ENCODE results near the gene ABCF1. TPM values are rescaled to one million over a fixed set of nuclear protein-coding genes. Genes with fewer than 3 reads are reported as not detected.

The ABCF1 gene
- total RNA-seq, 4 donors from 2014 or later: 39.0 to 60.8 (median 51.4) TPM

- TF ChIP-seq CTCF (IDR thresholded peaks at IDR 0.05) (no peak), POLR2A (IDR thresholded peaks at IDR 0.05; ENCODE audit: low read depth) (no peak), POLR2AphosphoS5 (IDR thresholded peaks at IDR 0.05) (no peak), EP300 (IDR thresholded peaks at IDR 0.05) (no peak)
- WGBS: 87% methylated on average over 3 of the region's 3 CpGs
- DNase-seq (ENCODE audit: extremely low spot score): no peak
- Histone ChIP-seq H3K27me3 (no peaks in the 10 kb centered on the region), H3K36me3 (peaks cover 9 to 24% (median 22%) of the 10 kb centered on the region in 4 donors), H3K4me1 (peaks cover 11 to 19% (median 16%) of the 10 kb centered on the region in 4 donors), H3K9me3 (no peaks in the 10 kb centered on the region), H3K4me3 (no peak overlapping the region), H3K27ac (replicated peaks in 1 of 4) (no peak overlapping the region)
- intact Hi-C loops (cut with DNase I): no loop called here
These were observed 10.3 kb upstream of the ABCF1 start for GRCh38 chr6:30560930-30561329.

- Histone ChIP-seq H3K36me3 (peaks cover 9 to 24% (median 22%) of the 10 kb centered on the region in 4 donors), H3K27ac (replicated peaks in 1 of 4) (no peak overlapping the region), H3K4me1 (peaks cover 9 to 16% (median 11%) of the 10 kb centered on the region in 4 donors), H3K4me3 (no peak overlapping the region), H3K9me3 (no peaks in the 10 kb centered on the region), H3K27me3 (no peaks in the 10 kb centered on the region)
- DNase-seq (ENCODE audit: extremely low spot score): no peak
- WGBS: 85% methylated on average over 14 of the region's 14 CpGs
- TF ChIP-seq POLR2A (IDR thresholded peaks at IDR 0.05; ENCODE audit: low read depth) (no peak), POLR2AphosphoS5 (IDR thresholded peaks at IDR 0.05) (no peak), EP300 (IDR thresholded peaks at IDR 0.05) (no peak), CTCF (IDR thresholded peaks at IDR 0.05) (no peak)
- intact Hi-C loops (cut with DNase I): no loop called here
These were observed 8.5 kb upstream of the ABCF1 start for GRCh38 chr6:30562470-30563425.

- Histone ChIP-seq H3K4me1 (peaks cover 0 to 8% (median 2%) of the 10 kb centered on the region in 4 donors), H3K9me3 (no peaks in the 10 kb centered on the region), H3K4me3 (no peak overlapping the region), H3K27me3 (no peaks in the 10 kb centered on the region), H3K27ac (replicated peaks in 1 of 4) (no peak overlapping the region), H3K36me3 (peaks cover 9 to 24% (median 22%) of the 10 kb centered on the region in 4 donors)
- DNase-seq (ENCODE audit: extremely low spot score): no peak
- no peak for TF ChIP-seq POLR2AphosphoS5 (IDR thresholded peaks at IDR 0.05)
- no peak for TF ChIP-seq CTCF (IDR thresholded peaks at IDR 0.05)
- TF ChIP-seq POLR2A (IDR thresholded peaks at IDR 0.05; ENCODE audit: low read depth): no peak
- no peak for TF ChIP-seq EP300 (IDR thresholded peaks at IDR 0.05)
- 96% methylated on average over 1 of the region's 1 CpG for WGBS
- intact Hi-C loops (cut with DNase I): no loop called here
These were observed 7.1 kb upstream of the ABCF1 start for GRCh38 chr6:30564114-30564513.

GRCh38 chr6:30565772-30566171 lies 5.5 kb upstream of the ABCF1 start:
- no peak for TF ChIP-seq CTCF (IDR thresholded peaks at IDR 0.05)
- TF ChIP-seq POLR2AphosphoS5 (IDR thresholded peaks at IDR 0.05): no peak
- TF ChIP-seq EP300 (IDR thresholded peaks at IDR 0.05): no peak
- no peak for TF ChIP-seq POLR2A (IDR thresholded peaks at IDR 0.05; ENCODE audit: low read depth)
- peaks cover 7 to 18% (median 10%) of the 10 kb centered on the region in 4 donors for H3K4me1 ChIP-seq
- H3K36me3 ChIP-seq: peaks cover 9 to 24% (median 22%) of the 10 kb centered on the region in 4 donors
- intact Hi-C loops (cut with DNase I): no loop called here
- no peak overlapping the region for H3K27ac ChIP-seq (replicated peaks in 1 of 4)
- no peaks in the 10 kb centered on the region for H3K27me3 ChIP-seq
- no peak for DNase-seq (ENCODE audit: extremely low spot score)
- no peaks in the 10 kb centered on the region for H3K9me3 ChIP-seq
- no peak overlapping the region for H3K4me3 ChIP-seq

Data from esophagus muscularis mucosa (tissue), 4 donors.